ENCODE measurements around the gene TNFRSF12A. TPM values are rescaled to one million over a fixed set of nuclear protein-coding genes. Genes with fewer than 3 reads are reported as not detected.

The TNFRSF12A gene
- total and polyA plus RNA-seq, 9 of the 15 experiments (the other 6 are each of a cell fraction or from before 2014, with no cell fraction given), result 0.41 to 61.8 (median 26.5) TPM

DNA sequence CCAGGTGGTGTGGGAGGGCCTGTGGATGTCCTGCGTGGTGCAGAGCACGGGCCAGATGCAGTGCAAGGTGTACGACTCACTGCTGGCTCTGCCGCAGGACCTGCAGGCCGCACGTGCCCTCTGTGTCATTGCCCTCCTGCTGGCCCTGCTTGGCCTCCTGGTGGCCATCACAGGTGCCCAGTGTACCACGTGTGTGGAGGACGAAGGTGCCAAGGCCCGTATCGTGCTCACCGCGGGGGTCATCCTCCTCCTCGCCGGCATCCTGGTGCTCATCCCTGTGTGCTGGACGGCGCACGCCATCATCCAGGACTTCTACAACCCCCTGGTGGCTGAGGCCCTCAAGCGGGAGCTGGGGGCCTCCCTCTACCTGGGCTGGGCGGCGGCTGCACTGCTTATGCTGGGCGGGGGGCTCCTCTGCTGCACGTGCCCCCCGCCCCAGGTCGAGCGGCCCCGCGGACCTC lies 6.6 kb upstream of the TNFRSF12A start:
- H3K27ac ChIP-seq (ENCODE audit: extremely low read depth, low read depth, low read length), result no peak overlapping the region
- H3K36me3 ChIP-seq (ENCODE audit: control insufficient read depth, insufficient read depth, low read length), result no peaks in the 10 kb centered on the region
- peaks cover 29 to 82% of the 10 kb centered on the region in 2 experiments for H3K4me1 ChIP-seq (replicated peaks in 1 of 2; ENCODE audit: control insufficient read depth in 2 of 2, insufficient read depth in 2 of 2, low read length in 2 of 2)
- H4K20me1 ChIP-seq (replicated peaks; ENCODE audit: control insufficient read depth, insufficient read depth, low read length), result no peaks in the 10 kb centered on the region
- DNase-seq (ENCODE audit: extremely low read depth in 1 of 4, low spot score in 3 of 4) (no peak), ATAC-seq (no peak), FAIRE-seq (no peak)
- H3K27me3 ChIP-seq (ENCODE audit: control insufficient read depth in 2 of 2, insufficient read depth in 2 of 2, low read length in 2 of 2), result no peaks in the 10 kb centered on the region
- H3K4me3 ChIP-seq, result no peak overlapping the region
- peaks cover 3% of the 10 kb centered on the region for H3K9me1 ChIP-seq (ENCODE audit: control insufficient read depth, insufficient read depth, low read length)
- H3K4me2 ChIP-seq (ENCODE audit: insufficient read depth, low read length), result no peak overlapping the region
- BruUV-seq (replicated peaks), result no TSS peak
- H3K9ac ChIP-seq (ENCODE audit: insufficient read depth in 1 of 2, low read depth in 2 of 2, low read length in 2 of 2), result peak overlapping the region in 1 of 2 experiments; percentile 67; a peak in 1 of 4 replicates
- no peak overlapping the region for H2AFZ ChIP-seq (ENCODE audit: low read depth, low read length)
- WGBS (ENCODE audit: insufficient coverage, low coverage, missing lambda C conversion rate), result 64% methylated on average over 21 of the region's 27 CpGs
- in situ Hi-C loops (cut with MboI), result no loop called here
- POLR2A ChIA-PET, result interaction anchor here (0.6 to 0.9 kb wide), 2 partner anchors 10 to 18 kb away, joined by 3 read pairs; no protein-coding TSS in a partner anchor
- intact Hi-C loops (cut with micrococcal nuclease), result no loop called here
- no peaks in the 10 kb centered on the region for H3K9me3 ChIP-seq (replicated peaks; ENCODE audit: control insufficient read depth, insufficient read depth, low read depth, low read length)
- no peaks in the 10 kb centered on the region for H3K79me2 ChIP-seq (ENCODE audit: control insufficient read depth, insufficient read depth, low read length)
- TF ChIP-seq, protein P1, sequence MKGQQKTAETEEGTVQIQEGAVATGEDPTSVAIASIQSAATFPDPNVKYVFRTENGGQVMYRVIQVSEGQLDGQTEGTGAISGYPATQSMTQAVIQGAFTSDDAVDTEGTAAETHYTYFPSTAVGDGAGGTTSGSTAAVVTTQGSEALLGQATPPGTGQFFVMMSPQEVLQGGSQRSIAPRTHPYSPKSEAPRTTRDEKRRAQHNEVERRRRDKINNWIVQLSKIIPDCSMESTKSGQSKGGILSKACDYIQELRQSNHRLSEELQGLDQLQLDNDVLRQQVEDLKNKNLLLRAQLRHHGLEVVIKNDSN (CRISPR knock-in tag; IDR thresholded peaks at IDR 0.05), result peak; percentile 46; the same call in 1 of the 2 replicates
- no peak for TF ChIP-seq MCM2 (IDR thresholded peaks at IDR 0.05; ENCODE audit: low read depth)
- TF ChIP-seq, protein P2, sequence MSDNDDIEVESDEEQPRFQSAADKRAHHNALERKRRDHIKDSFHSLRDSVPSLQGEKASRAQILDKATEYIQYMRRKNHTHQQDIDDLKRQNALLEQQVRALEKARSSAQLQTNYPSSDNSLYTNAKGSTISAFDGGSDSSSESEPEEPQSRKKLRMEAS (CRISPR knock-in tag; IDR thresholded peaks at IDR 0.05), result peak; percentile 64
- TF ChIP-seq PRMT5 (CRISPR knock-in tag; IDR thresholded peaks at IDR 0.05), result no peak
- TF ChIP-seq, protein P3, sequence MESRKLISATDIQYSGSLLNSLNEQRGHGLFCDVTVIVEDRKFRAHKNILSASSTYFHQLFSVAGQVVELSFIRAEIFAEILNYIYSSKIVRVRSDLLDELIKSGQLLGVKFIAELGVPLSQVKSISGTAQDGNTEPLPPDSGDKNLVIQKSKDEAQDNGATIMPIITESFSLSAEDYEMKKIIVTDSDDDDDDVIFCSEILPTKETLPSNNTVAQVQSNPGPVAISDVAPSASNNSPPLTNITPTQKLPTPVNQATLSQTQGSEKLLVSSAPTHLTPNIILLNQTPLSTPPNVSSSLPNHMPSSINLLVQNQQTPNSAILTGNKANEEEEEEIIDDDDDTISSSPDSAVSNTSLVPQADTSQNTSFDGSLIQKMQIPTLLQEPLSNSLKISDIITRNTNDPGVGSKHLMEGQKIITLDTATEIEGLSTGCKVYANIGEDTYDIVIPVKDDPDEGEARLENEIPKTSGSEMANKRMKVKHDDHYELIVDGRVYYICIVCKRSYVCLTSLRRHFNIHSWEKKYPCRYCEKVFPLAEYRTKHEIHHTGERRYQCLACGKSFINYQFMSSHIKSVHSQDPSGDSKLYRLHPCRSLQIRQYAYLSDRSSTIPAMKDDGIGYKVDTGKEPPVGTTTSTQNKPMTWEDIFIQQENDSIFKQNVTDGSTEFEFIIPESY (CRISPR knock-in tag; IDR thresholded peaks at IDR 0.05), result peak; percentile 63
- CTCF ChIA-PET (ENCODE audit: low intra/inter-chr PET ratio), result no interaction called here

Data from K562 (cell line).